SK-N-MC (cell line): ENCODE measurements around the gene COPB1.

Experiments used
- EZH2 ChIP-seq: fragments of 200-600 bp; sonication (generic); IDR thresholded peaks from one replicate; pipeline ENCODE4 v1.6.1; 2017; ENCODE audit warnings: antibody characterized with exemption
- POLR2AphosphoS5 ChIP-seq: IDR thresholded peaks from 2 replicates; pipeline ENCODE4 v1.6.1; 2012; ENCODE audit warnings: mild to moderate bottlenecking, low read depth, low read length, borderline replicate concordance

- TF ChIP-seq POLR2AphosphoS5 = no peak
- no peak for TF ChIP-seq EZH2
Measured at GRCh38 chr11:14538926-14539554, 39.4 kb upstream of the COPB1 start.
